GM04504 (cell line): ENCODE data around the gene CRYAB.

Experiments
- DNase-seq: peaks from one replicate; pipeline ENCODE4 v3.0.0-alpha.2; 2012; ENCODE audit warnings: low read depth

CRYAB gene

DNA sequence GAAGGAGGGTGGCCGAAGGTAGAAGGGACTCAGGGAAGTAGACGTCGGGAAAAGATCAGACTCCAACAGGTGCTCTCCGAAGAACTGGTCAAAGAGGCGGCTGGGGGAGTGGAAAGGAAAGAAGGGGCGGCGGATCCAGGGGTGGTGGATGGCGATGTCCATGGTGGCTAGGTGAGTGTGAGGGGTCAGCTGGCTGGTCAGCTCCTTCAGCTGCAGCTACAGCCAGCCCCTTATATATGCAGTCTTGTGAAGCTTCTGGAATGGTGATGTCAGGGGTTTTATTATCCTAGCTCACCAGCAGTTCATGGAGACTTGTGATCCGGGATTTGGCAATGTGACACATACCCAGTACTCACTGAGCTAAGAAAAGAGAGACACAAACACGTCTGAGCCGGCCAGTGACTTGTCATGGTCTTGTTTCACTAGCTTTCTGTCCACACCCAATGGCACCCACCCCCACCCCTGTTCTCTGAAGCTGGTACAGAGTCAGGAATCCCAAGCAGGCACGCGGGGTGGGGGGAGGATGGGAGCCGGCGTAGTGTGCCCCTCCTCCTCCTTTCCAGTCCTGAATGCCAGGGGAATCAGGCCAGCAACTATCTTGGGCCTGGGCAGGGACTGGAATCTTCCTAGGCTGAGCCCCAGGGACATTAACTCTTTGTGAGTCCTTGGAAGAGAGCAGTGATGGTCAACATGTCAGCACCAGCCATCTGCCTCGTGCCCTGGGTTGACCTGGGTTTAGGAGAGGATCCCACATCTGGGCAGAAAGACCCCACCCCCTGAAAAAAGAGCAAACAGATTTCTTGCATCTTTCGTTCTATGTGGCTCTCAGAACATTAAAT is at the start of gene CRYAB:
CRYAB (minus strand) TSS at position 208 of the 839 bp plus-strand sequence; CDS start at position 162, 46 bp downstream.
- DNase-seq = peak; percentile 96

DNA sequence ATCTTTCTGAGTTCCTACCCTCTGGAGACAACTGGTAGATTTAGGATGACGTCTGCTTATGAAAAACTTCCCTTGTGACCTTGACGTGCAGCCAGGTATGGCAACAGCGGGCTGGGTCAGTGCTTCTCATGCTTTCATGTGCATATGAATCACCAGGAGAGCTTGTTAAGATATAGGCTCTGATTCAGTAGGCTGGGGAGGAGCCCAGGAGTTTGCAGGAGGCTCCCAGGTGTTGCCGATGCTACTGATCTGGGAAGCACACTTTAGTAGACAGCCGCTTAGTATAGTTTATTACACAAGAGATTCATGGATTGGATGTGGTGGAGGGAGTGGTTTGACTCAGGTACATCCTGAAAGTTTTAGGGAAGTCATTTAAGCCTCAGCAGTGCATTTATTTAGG is 49.3 kb upstream of the CRYAB start:
- no peak for DNase-seq

DNA sequence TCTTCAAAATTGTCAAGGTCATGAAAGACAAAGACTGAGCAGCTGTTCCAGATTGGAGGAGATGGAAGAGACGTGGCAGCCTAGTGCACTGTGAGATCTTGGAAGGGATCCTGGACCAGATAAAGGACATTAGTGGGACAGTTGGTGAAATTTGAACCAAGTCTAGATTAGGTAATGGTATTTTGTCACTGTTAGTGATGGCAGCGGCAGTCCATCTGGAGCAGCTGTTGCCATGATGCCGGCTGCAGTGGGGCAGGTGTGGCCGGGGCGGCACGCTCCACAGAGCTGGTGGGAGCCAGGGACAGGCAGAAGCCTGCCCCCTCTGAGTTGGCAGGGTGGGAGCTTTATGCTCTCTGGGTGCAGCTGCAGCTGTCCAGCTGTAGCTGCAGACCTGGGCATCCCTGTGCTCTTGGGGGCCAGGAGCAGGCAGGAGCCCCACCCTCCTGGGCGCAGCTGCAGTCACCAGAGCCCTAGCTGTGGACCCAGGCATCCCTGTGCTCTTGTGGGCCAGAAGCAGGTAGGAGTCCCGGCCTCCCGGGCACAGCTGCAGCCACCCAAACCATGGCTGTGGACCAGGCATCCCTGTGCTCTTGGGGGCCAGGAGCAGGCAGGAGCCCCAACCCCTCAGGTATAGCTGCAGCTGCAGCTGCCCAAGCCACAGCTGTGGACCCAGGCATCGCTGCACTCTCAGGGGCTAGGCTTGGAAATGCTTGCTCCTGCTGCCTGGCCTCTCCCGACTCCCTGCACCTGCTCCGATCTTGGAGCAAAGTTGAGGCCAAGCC is 46.3 kb upstream of the CRYAB start:
- no peak for DNase-seq

DNA sequence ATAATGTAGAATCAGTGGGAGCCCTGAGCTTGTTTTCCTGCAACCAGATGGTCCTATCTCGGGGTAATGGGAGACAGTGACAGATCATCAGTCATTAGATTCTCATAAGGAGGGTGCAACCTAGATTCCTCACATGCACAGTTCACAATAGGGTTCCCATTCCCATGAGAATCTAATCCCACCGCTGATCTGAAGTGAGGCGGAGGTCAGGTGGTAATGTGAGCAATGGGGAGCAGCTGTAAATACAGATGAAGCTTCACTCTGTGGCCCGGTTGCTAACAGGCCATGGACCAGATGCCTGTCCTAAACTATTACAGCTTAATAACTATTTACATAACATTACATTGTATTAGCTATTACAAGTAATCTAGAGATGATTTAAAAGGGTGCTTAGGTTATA is 42.6 kb upstream of the CRYAB start:
- no peak for DNase-seq

DNA sequence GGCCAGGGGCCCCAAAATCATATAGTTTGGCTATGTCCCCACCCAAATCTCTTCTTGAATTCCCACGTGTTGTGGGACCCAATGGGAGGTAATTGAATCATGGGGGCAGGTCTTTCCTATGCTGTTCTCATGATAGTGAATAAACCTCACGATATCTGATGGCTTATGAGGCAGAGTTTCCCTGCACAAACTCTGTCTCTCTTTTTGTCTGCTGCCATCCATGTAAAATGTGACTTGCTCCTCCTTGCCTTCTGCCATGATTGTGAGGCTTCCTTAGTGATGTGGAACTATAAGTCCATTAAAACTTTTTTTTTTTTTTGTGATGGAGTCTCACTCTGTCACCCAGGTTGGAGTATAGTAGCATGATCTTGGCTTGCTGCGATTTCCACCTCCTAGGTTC is 40.0 kb upstream of the CRYAB start:
- no peak for DNase-seq

DNA sequence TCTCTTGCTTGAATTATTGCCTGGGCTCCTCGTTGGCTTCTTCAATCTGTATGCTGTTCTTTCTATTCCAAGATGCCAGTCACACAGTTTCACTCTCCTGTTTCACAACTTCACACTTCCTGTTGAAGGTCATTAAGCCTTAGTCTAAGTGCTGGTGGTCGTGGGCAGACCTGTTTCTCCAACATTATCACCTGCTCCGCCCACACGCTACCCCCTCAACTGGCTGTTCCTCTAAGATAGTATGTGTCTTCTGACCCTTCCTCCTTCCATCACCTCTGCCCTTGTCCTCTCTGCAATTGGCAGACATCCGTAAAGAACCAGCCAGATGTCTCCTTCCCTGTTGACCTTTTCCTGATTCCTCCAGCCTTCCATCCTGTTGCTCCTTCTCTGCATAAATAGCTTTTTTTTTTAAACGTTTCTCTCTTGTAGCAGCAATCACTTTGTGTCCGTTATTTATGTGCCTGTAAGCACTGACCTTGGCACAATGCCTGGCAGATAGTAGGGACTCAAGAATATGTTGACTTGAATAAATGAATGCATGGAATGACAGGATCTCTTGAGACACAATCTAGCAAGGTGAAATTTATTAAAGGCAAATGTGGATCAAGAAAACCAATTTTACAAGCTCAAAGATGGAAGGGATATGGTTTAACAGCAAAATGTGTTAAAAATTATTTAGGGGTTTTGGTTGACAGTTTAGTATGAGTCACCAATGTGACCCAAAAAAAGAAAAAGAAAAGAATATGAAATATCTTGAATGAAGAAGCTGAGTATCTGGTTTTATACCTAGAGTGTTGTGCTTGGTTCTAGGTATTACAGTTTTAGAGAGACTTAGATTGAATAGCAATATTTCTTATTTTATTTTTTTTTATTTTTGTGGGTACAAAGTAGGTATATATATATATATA is 38.2 kb upstream of the CRYAB start:
- no peak for DNase-seq

- DNase-seq = no peak
These were observed 35.6 kb upstream of the CRYAB start for GRCh38 chr11:111947143-111947542.

DNA sequence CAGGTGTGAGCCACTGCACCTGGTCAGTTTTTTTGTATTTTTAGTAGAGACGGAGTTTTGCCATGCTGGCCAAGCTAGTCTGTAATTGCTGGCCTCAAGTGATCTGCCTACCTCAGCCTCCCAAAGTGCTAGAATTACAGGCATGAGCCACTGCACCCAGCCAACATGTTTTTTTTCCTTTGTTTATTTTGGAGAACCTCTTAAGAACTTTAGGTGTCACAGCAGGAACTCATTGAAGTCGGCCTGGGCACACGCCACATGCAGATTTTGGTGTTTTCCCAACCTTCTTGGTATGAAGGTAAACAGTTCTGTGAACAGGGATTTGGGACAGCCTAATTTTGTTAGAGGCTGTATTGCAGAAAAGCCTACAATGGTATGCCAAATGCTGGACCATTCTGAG is 34.9 kb upstream of the CRYAB start:
- no peak for DNase-seq

DNA sequence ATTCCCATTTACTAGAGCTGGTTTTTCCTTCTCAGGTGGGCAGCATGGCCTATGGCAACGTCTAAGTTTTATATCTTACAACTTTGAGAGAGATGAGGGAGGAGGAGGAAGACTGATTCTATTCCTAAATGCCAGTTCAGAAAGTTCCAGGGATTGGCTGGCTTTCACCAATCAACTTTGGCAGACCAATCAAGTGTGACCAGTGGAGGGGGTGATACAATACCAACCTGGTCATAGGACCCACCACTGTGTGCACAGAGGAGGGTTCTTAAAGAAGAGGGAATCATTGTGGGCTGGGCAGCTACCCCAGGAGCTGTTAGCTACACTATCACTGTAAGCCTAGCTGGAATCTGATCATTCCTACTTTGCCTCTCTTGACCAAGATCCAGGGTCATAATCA is 33.6 kb upstream of the CRYAB start:
- DNase-seq = no peak

GRCh38 chr11:111944651-111945051 is 33.1 kb upstream of the CRYAB start:
- peak; percentile 63 for DNase-seq

DNA sequence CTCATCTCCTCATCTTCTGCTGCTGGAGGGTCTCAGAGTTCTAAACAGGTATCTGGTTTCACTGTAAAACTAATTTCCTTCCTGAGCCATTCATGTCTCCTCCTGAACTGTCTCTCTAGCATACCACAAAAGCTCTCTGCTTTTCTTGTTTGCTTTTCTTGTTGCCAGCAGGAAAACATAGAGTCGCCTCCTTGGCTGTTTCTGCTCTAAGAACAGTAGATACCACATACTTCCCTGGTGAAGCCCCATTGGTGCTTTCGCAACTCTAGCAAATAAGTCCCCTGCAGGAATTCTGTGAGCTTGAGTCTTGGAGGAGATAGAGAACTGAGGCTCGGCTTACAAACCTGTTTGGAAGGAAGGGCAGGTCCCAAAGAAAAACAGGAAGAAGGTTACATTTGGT is 32.6 kb upstream of the CRYAB start:
- DNase-seq = peak; percentile 59

- DNase-seq = no peak
These were observed 31.3 kb upstream of the CRYAB start for GRCh38 chr11:111942829-111943228.

- DNase-seq = no peak
These were observed 30.4 kb upstream of the CRYAB start for GRCh38 chr11:111941963-111942362.

DNA sequence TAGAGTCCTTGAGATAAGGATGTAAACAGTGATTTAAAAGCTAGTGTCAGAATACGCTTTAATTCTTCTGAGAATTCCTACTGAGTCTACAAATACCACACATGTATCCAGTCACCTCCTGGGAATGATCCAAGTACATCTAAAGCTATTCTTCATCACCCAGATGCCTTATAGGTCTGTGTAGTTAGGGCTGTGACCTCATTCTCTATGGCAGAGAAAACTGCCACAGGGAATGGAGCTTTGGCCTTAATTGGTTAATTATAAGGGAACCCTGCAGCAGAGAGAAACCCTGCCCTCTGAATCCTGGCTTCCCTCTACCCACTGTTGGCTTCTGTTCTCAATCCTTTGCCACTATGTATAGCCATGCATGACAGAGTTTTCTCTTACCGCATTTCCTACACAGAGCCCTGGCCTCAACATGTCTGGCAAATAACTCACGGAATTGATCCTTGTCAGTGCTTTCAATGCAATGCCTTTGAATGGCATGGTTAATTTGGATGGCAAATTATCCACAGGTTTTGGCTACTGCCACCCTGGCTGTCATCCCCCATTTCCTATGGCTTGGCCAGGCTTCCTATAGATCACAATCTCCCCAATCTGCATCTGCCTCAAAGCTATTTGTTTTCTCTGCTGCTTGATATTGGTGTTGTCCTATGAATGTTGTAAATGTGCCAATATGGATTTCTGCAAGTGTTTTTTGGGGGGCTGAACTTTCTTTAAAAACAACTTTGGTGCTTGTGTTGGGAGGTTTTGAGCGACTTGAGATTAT is 28.4 kb upstream of the CRYAB start:
- DNase-seq = peak; percentile 73

DNA sequence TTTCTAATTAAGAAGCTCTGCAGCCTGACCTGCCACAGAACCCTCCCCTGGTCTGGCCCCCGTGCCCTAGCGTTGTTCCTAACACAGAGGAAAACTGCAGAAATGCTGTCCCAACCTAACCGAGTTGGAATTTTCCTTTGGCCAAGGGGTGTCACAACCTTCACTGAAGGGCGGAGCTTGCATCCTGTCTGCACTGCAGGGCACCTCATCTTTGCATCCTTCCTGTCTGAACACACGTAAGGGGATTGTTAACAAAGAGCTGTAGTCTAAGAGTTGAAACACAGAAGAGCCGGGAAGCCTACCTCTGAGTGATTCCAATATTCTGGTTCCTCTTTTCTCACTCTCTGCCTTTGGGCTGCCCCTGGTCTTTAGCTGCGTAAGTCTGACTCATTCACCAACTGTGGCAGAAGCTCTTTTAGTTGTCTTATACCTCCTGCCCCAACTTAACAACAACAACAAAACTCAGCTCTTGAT is 27.2 kb upstream of the CRYAB start:
- no peak for DNase-seq

- no peak for DNase-seq
These were observed 26.3 kb upstream of the CRYAB start for GRCh38 chr11:111937844-111938243.

DNA sequence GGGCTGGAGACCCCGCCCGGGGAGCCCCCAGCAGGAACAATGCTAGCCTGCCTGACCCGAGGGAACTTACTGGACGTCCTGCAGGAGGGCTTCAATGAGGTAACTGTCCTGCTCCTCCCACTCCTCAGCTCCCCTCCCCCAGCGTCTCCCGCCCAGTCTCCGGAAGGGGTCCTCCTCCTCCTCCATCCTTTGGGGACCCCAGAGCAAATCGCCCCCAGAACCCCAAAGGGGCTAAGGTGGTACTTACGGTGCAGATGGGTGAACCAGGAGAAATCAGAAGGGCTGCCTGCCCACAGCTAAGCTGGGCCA is 25.8 kb upstream of the CRYAB start:
- DNase-seq = no peak

DNA sequence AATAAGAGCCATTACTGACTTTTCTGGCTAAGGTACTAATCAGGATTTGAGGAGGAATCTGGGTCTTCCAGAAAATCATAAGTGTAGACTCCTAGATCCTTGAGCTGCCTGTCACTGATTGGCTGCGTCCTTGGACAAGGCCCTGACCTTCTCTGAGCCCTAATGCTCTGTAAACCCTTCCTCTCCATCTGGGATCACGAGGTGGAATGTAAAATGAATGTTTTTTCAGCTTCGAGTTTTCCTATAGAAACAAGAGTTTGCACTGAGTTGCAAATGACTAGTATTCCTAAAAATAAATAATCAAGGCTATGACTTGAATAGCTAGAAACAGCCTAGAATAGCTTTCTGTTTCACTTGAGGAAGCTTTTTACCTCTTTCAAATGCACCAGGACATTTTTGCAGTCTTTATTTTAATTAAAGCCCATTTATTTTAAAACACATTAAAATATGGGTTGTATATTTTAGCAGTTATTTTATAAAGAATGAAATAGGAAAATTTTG is 24.5 kb upstream of the CRYAB start:
- no peak for DNase-seq

DNA sequence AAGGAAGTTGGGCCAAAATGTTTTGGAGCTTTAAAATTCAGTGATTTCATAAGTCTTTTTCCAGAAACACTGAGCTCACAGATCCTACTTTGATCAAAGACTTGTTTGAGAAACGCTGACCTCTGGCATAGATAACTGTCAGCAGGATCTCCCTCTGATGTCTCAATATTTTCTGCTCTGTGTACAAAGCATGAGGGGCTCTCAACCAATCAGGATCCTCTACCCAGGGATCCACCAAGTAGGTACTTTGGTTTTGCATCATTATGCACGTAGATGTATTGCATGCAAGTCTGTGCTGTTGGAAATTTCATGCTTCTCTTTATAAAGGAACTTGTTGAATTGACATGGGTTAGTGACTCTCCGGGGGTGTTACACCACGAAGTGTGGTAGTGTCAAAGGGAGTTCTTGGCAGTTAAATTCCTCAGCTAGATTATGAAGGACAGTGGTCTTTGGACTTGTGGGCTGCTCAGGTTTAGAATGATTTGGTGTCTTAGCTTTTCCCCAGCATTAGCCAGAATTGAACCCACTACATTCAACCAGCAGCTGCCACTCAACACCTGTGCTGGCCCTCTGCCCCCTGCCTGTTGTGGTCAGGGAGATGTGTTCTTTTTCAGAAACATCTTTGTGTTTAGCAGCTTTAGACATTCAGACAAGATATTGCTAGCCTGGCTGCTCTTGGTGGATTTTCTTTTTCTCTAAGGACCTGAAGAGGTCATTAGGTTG is 23.9 kb upstream of the CRYAB start:
- no peak for DNase-seq

- no peak for DNase-seq
These were observed 22.7 kb upstream of the CRYAB start for GRCh38 chr11:111934306-111934705.

- DNase-seq = no peak
These were observed 22.3 kb upstream of the CRYAB start for GRCh38 chr11:111933872-111934271.
